Fibroblast of villous mesenchyme (primary cell): ENCODE measurements around the gene DGKI. TPM values are rescaled to one million over a fixed set of nuclear protein-coding genes. Genes with fewer than 3 reads are reported as not detected.

Experiments
- DNase-seq: peaks from one replicate; pipeline ENCODE4 v3.0.0-alpha.2; 2010; ENCODE audit warnings: low read depth
- H3K4me3 ChIP-seq: 2 replicates; pipeline ENCODE4 v1.5.1; 2011; ENCODE audit warnings: low read depth, mild to moderate bottlenecking, low read length
- CTCF ChIP-seq: IDR thresholded peaks from 2 replicates; pipeline ENCODE4 v1.5.1; 2012; ENCODE audit warnings: low read depth, mild to moderate bottlenecking, low read length; ENCODE audit not compliant: insufficient read depth
- total RNA-seq: library from RNA; depleted of rRNA; stranded (reverse); fragments of >200 nt; gene quantifications from 2 replicates; pipeline ENCODE4 v1.2.3, GENCODE V29; 2012

The DGKI gene
- total RNA-seq, 1 donor, result 3.5 TPM

DNA sequence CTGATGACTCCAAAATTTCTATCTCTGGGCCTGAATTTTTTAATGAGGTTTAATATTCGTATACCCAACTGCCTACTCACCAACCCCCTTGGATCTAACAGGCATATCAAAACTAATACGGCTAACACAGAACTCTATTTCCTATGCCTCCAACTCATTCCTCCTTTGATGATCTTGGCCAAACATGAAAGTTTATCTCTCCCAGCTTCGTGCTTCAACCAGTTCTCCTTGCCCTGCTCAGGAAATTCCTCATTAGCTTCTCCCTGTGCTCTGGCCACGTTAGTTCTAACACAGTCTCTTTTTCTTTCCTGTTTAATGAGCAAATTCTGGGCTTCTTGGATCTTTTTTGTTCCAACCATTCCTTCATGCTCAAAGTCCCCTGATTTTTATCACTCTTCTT lies 364.3 kb downstream of the DGKI start:
- TF ChIP-seq CTCF, result no peak
- no peak overlapping the region for H3K4me3 ChIP-seq
- no peak for DNase-seq

GRCh38 chr7:137480824-137481365 lies 365.9 kb downstream of the DGKI start:
- no peak for DNase-seq
- TF ChIP-seq CTCF, result no peak
- no peak overlapping the region for H3K4me3 ChIP-seq

DNA sequence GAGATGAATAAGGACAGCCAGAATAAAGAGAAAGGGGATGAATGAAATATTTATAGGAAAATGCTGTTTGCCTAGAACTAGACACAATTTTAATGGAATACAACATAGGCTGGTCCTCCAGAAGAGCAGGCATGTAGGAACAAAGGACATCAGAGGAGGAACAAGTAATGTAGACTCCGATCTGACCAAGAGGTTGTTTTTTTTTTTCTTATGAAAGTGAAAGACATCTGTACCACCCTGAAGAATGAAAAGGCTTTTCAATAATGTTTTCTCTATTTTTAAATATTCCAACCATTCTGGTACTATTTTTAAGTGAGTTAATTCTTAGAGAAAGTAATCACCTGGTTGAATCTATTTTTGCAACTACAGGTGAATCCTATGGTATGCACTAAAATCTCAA lies 366.4 kb downstream of the DGKI start:
- H3K4me3 ChIP-seq, result no peak overlapping the region
- no peak for TF ChIP-seq CTCF
- DNase-seq, result no peak

DNA sequence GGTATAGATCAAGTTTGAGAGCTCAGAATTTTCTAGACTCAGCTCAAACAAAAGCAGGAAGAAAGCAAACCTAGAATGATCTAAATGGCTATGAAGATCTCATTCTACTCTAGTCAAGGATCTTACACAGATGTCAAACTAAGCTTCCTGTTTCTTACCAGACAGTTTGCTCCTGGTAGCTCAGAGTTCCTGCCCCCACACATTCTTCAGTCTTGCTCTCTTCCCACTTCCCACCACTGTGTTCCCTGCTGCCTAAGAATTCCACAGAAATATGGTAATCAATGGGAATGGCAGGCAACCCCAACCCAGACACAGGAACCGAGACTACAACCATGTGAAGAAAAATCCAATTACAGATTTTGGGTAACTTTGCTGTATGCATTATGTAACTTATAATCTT lies 369.8 kb downstream of the DGKI start:
- no peak overlapping the region for H3K4me3 ChIP-seq
- peak; percentile 21 for DNase-seq
- no peak for TF ChIP-seq CTCF

- H3K4me3 ChIP-seq, result no peak overlapping the region
- TF ChIP-seq CTCF, result no peak
- no peak for DNase-seq
Measured at GRCh38 chr7:137475966-137476365, 370.8 kb downstream of the DGKI start.

GRCh38 chr7:137474540-137475026 lies 372.2 kb downstream of the DGKI start:
- H3K4me3 ChIP-seq, result no peak overlapping the region
- DNase-seq, result no peak
- TF ChIP-seq CTCF, result no peak

- no peak overlapping the region for H3K4me3 ChIP-seq
- no peak for DNase-seq
- no peak for TF ChIP-seq CTCF
Measured at GRCh38 chr7:137471128-137471527, 375.6 kb downstream of the DGKI start.
